Ishikawa (cell line): ENCODE data around the gene STX17.

Source experiments
- CEBPB ChIP-seq: IDR thresholded peaks from 2 replicates; pipeline ENCODE4 v1.6.1; 2012
- CREB1 ChIP-seq: IDR thresholded peaks from 2 replicates; pipeline ENCODE4 v1.6.1; 2012; ENCODE audit warnings: low read depth
- EGR1 ChIP-seq: IDR thresholded peaks from 2 replicates; pipeline ENCODE4 v1.6.1; 2012
- EP300 ChIP-seq: IDR thresholded peaks from 2 replicates; pipeline ENCODE4 v1.6.1; 2012; ENCODE audit warnings: borderline replicate concordance
- FOXM1 ChIP-seq: IDR thresholded peaks from 2 replicates; pipeline ENCODE4 v1.6.1; 2012; ENCODE audit warnings: low read depth, borderline replicate concordance
- MAX ChIP-seq: IDR thresholded peaks from 2 replicates; pipeline ENCODE4 v1.6.1; 2012
- NFIC ChIP-seq: IDR thresholded peaks from 2 replicates; pipeline ENCODE4 v1.6.1; 2012
- RAD21 ChIP-seq: IDR thresholded peaks from 2 replicates; pipeline ENCODE4 v1.6.1; 2012; ENCODE audit warnings: low read depth
- TAF1 ChIP-seq: IDR thresholded peaks from 2 replicates; pipeline ENCODE4 v1.6.1; 2012; ENCODE audit warnings: low read depth, mild to moderate bottlenecking
- TCF12 ChIP-seq: IDR thresholded peaks from 2 replicates; pipeline ENCODE4 v1.6.1; 2012; ENCODE audit warnings: low read depth
- TEAD4 ChIP-seq: IDR thresholded peaks from 2 replicates; pipeline ENCODE4 v1.6.1; 2012
- USF1 ChIP-seq: IDR thresholded peaks from 2 replicates; pipeline ENCODE4 v1.6.1; 2012
- YY1 ChIP-seq: IDR thresholded peaks from 2 replicates; pipeline ENCODE4 v1.6.1; 2012; ENCODE audit warnings: low read depth
- ZBTB7A ChIP-seq: IDR thresholded peaks from 2 replicates; pipeline ENCODE4 v1.6.1; 2012; ENCODE audit warnings: low read depth
- TF ChIP-seq, protein P1 (sequence below): IDR thresholded peaks from 2 replicates; pipeline ENCODE4 v1.6.1; 2012; ENCODE audit warnings: low read depth, mild to moderate bottlenecking

STX17 gene

DNA sequence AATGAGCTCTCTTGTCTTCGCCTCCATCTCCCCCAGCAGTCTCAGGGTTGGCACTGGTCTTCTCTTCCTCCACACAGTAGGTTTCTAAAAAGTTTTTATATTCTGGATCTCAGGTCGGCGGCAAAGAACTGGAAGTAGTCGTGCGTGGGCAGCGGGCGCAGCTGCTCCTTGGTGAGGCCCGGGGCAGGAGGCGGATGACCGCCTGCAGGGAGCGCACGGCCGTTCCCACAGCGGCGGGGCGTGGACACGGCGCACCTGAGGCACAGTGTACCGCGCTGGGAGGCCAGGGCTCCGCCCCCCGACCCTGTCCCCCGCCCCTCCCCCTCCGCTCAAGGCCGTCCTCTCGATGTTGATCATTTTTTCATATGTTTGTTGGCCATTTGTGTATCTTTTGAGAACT is 92.4 kb downstream of the STX17 start:
- TF ChIP-seq, protein P1, sequence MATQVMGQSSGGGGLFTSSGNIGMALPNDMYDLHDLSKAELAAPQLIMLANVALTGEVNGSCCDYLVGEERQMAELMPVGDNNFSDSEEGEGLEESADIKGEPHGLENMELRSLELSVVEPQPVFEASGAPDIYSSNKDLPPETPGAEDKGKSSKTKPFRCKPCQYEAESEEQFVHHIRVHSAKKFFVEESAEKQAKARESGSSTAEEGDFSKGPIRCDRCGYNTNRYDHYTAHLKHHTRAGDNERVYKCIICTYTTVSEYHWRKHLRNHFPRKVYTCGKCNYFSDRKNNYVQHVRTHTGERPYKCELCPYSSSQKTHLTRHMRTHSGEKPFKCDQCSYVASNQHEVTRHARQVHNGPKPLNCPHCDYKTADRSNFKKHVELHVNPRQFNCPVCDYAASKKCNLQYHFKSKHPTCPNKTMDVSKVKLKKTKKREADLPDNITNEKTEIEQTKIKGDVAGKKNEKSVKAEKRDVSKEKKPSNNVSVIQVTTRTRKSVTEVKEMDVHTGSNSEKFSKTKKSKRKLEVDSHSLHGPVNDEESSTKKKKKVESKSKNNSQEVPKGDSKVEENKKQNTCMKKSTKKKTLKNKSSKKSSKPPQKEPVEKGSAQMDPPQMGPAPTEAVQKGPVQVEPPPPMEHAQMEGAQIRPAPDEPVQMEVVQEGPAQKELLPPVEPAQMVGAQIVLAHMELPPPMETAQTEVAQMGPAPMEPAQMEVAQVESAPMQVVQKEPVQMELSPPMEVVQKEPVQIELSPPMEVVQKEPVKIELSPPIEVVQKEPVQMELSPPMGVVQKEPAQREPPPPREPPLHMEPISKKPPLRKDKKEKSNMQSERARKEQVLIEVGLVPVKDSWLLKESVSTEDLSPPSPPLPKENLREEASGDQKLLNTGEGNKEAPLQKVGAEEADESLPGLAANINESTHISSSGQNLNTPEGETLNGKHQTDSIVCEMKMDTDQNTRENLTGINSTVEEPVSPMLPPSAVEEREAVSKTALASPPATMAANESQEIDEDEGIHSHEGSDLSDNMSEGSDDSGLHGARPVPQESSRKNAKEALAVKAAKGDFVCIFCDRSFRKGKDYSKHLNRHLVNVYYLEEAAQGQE = no peak
- TF ChIP-seq USF1 (no peak), RAD21 (no peak), YY1 (no peak), CREB1 (no peak), EGR1 (no peak), NFIC (no peak), ZBTB7A (no peak), FOXM1 (no peak), CEBPB (no peak), MAX (no peak), TEAD4 (no peak)

GRCh38 chr9:99999797-100000196 is 93.3 kb downstream of the STX17 start:
- TF ChIP-seq ZBTB7A (no peak), EGR1 (no peak), CREB1 (no peak), RAD21 (no peak), MAX (no peak), TAF1 (no peak), YY1 (no peak), TEAD4 (no peak), NFIC (no peak), CEBPB (no peak), FOXM1 (no peak), USF1 (no peak), EP300 (no peak), TCF12 (no peak)
- TF ChIP-seq, protein P1 = no peak

DNA sequence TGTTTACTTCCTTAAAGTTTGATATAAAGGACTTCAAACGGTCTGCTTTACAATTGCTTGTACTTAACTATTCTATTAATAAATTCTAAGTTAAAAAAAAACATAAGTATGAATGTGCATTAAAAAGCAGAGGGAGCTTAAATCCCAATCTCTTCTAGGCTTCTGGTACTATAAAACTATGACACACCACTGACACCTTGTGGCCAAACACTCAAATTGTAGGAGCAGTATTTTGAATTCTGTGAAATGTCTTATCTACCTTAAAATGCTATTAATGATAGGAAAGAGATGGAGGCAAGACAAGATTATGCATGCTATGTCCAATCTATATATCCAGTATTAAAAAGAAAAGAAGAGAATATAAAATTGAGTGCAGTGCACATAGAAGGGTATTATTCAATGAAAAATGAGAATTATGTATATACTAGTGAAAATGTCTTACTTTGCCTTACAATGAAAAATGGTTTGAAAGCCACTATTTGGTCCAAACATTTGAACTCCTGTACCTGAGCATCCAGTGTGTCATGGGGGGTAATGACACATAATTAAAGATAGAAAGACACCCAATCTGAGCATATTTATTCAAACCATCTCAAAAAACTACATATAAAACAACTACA is 104.7 kb downstream of the STX17 start:
- TF ChIP-seq EGR1 = no peak
- TF ChIP-seq RAD21 = peak; percentile 62

DNA sequence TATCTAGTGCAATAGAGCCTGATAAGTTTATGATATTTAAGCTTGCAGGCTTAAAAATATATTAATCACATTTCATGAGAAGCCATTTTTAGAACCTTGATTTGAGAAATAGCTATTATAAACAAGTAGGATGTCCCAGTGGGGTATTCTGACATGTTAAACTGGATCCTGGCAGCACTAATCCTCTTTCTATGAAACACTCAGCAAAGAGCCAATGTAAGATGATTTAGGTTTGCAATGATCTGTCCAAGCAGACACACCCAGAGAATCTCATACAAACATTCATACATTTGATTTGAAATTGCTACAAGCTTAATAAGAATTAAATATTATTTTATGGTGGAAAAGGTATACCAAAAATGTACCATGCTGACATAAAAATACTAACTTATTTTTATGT is 105.8 kb downstream of the STX17 start:
- TF ChIP-seq MAX (no peak), TCF12 (no peak), EP300 (no peak), EGR1 (no peak), RAD21 (no peak), CREB1 (no peak), USF1 (no peak), NFIC (no peak), ZBTB7A (no peak), FOXM1 (no peak), CEBPB (no peak), YY1 (no peak)
- TF ChIP-seq, protein P1 = no peak
